Right lobe of liver (tissue), 6 donors: ENCODE measurements around the gene SART3. TPM values are rescaled to one million over a fixed set of nuclear protein-coding genes. Genes with fewer than 3 reads are reported as not detected.
A peak's percentile ranks its signal among the peaks of the same experiment; 100 is the strongest.

Source experiments
- ATAC-seq, 4 donors: fragments of 200-7000 bp; cut with Tn5 transposase; one replicate each; pipeline ENCODE4 v1.9.1; 2020; ENCODE audit warnings: mild to moderate bottlenecking in 4 of 4, moderate library complexity in 4 of 4
- DNase-seq, 3 donors: peaks; one replicate each; pipeline ENCODE4 v3.0.0-alpha.2; 2020
- H3K27ac ChIP-seq, 3 donors: fragments of 200-600 bp; one replicate each; pipeline ENCODE4 v1.8.0; 2022
- H3K27me3 ChIP-seq, 2 donors: fragments of 200-600 bp; one replicate each; pipeline ENCODE4 v1.8.0; 2022
- H3K36me3 ChIP-seq, 4 donors: fragments of 200-600 bp; sonication (generic) in 1 of 4; one replicate each; pipeline versions ENCODE4 v1.5.1 to v1.8.0; 2017 to 2022; ENCODE audit warnings: control low read depth in 1 of 4
- H3K4me1 ChIP-seq, 4 donors: fragments of 200-600 bp; sonication (generic) in 1 of 4; one replicate each; pipeline versions ENCODE4 v1.5.1 to v1.8.0; 2017 to 2022; ENCODE audit warnings: control low read depth in 1 of 4
- H3K4me3 ChIP-seq, 3 donors: fragments of 200-600 bp; one replicate each; pipeline ENCODE4 v1.8.0; 2022
- H3K9me3 ChIP-seq, 4 donors: fragments of 200-600 bp; sonication (generic) in 1 of 4; one replicate each; pipeline versions ENCODE4 v1.5.1 to v1.8.0; 2017 to 2022; ENCODE audit warnings: control low read depth in 1 of 4
- POLR2A ChIP-seq: fragments of 450-650 bp; IDR thresholded peaks from one replicate; pipeline ENCODE4 v1.6.1; 2017; ENCODE audit warnings: antibody characterized with exemption, mild to moderate bottlenecking
- WGBS: methylation state at CpG from one replicate; pipeline ENCODE4 v1.1.6; 2018; ENCODE audit warnings: low coverage, low lambda C conversion rate; ENCODE audit not compliant: insufficient coverage; ENCODE audit errors: missing lambda C conversion rate; 5-methylcytosine and 5-hydroxymethylcytosine counted together
- intact Hi-C, 2 donors: fragments of 100-400 bp; cut with DNase I; formaldehyde crosslinking; loops; one replicate each; pipeline versions ENCODE4 v1.11.2 to v1.14.1; 2022
- total RNA-seq, 6 experiments: library from RNA; depleted of rRNA in 2 of 6; stranded (reverse); fragments of >200 nt in 2 of 6; fragmentation: NEBNext Ultra II Directional in 3 of 6; extraction: Animal tissue kit (Norgen Biotek cat#: 25700) in 3 of 6; gene quantifications; one replicate each; pipeline versions ENCODE4 v1.1.0 to v1.2.4, GENCODE V29; 2016 to 2023
- TF ChIP-seq, protein P1 (sequence below), 4 donors: fragments of 200-600 bp in 3 of 4; fragments of 450-650 bp in 1 of 4; IDR thresholded peaks; one replicate each; pipeline versions ENCODE4 v1.5.1 to v1.8.0; 2016 to 2022; ENCODE audit warnings: antibody characterized with exemption in 4 of 4, mild to moderate bottlenecking in 2 of 4
- donor health status: DM: no; HTN: yes; CAD: no.
- donor health status: DM: no; HTN: no; CAD: no.
- donor health status: DM: no; HTN: no; CAD: no.
- donor health status: DM: no; HTN: yes; CAD: no.
- donor health status: DM: no; HTN: yes; CAD: no.

SART3 gene
- total RNA-seq, 6 experiments from 2014 or later = 13.2 to 28.4 (median 20.6) TPM

DNA sequence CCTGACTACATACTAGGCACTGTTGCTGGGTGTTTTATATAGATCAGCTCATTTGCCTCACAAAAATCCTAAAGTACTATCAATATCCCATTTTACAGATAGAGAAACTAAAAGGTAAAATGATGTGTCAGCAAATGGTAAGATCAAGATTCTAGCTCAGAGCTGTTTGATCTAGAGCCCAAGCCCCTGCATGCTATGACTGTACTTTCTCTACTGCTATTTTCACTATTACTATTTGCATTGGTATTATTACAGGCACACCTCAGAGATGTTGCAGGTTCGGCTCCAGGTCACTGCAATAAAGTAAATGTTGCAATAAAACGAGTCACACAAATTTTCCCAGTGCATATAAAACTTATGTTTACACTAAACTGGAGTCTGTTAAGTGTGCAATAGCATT is 12.3 kb upstream of the SART3 start:
- DNase-seq = no peak
- WGBS = 36% methylated on average over 2 of the region's 2 CpGs
- TF ChIP-seq, protein P1, sequence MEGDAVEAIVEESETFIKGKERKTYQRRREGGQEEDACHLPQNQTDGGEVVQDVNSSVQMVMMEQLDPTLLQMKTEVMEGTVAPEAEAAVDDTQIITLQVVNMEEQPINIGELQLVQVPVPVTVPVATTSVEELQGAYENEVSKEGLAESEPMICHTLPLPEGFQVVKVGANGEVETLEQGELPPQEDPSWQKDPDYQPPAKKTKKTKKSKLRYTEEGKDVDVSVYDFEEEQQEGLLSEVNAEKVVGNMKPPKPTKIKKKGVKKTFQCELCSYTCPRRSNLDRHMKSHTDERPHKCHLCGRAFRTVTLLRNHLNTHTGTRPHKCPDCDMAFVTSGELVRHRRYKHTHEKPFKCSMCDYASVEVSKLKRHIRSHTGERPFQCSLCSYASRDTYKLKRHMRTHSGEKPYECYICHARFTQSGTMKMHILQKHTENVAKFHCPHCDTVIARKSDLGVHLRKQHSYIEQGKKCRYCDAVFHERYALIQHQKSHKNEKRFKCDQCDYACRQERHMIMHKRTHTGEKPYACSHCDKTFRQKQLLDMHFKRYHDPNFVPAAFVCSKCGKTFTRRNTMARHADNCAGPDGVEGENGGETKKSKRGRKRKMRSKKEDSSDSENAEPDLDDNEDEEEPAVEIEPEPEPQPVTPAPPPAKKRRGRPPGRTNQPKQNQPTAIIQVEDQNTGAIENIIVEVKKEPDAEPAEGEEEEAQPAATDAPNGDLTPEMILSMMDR (IDR thresholded peaks at IDR 0.05) = no peak
- no peak for TF ChIP-seq POLR2A
- H3K9me3 ChIP-seq = no peaks in the 10 kb centered on the region
- ATAC-seq = no peak
- no peaks in the 10 kb centered on the region for H3K27me3 ChIP-seq
- no peaks in the 10 kb centered on the region for H3K4me1 ChIP-seq
- no peak overlapping the region for H3K27ac ChIP-seq
- H3K4me3 ChIP-seq = no peak overlapping the region
- H3K36me3 ChIP-seq = peaks cover 0 to 18% (median 4%) of the 10 kb centered on the region in 4 donors
- intact Hi-C loops = no loop called here

DNA sequence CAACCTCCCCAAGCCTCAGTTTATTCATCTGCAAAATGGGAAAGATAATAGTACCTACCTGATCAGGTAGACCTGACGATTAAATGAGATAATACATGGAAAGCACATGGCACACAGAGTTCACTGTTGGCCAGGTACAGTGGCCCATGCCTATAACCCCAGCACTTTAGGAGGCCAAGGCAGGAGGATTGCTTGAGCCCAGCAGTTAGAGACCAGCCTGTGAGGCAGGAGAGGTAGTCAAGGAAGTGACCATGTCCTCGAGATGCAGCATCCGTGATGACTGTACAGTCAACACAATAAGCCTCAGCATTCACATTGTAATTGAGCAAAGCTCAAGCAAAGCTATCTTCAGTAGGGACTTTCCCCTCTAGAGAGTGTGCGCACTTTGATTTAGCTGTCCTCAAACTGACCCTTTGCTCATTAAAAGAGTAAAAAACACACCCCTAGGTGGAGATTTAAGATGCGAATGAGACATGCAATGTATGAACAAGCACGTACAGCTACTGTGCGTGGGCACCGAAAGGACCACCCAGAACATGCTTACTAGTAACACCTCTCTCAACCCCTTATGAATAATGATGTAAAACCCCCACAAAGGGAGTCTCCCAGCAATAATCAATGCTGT is 11.3 kb upstream of the SART3 start:
- no peaks in the 10 kb centered on the region for H3K9me3 ChIP-seq
- intact Hi-C loops = no loop called here
- no peak overlapping the region for H3K4me3 ChIP-seq
- no peaks in the 10 kb centered on the region for H3K4me1 ChIP-seq
- TF ChIP-seq POLR2A = no peak
- TF ChIP-seq, protein P1 (IDR thresholded peaks at IDR 0.05) = no peak
- peaks cover 0 to 28% (median 8%) of the 10 kb centered on the region in 4 donors for H3K36me3 ChIP-seq
- WGBS = 45% methylated on average over 4 of the region's 8 CpGs
- no peak overlapping the region for H3K27ac ChIP-seq
- ATAC-seq (no peak), DNase-seq (no peak)
- no peaks in the 10 kb centered on the region for H3K27me3 ChIP-seq

DNA sequence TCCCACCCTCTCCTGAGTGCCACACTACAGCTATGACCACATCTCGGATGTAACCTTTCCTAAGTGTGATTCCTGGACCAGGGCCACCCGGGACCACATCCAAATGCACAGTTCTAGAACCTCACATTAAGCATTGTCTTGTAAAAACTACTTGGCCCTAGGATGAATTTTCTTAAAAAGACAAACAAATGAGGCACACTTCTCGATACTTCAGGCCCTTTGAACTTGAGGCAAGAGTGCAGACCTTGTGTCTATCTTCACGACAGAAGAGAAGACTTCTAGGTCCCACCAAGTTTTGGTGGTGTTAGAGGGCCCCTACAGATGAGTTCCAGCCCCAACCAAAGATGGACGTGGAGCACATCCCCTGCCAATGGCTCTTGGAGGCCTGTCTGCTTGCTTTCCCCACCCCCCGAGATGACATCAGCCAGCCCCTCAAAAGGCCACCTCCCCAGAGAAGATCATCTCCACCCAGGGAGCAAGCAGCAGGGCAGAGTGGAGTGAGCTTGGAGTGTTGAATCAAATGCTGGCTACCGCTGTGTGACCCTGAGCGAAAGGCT is 10.7 kb upstream of the SART3 start:
- no peak for TF ChIP-seq POLR2A
- TF ChIP-seq, protein P1 (IDR thresholded peaks at IDR 0.05) = no peak
- no peak overlapping the region for H3K27ac ChIP-seq
- peaks cover 0 to 34% (median 10%) of the 10 kb centered on the region in 4 donors for H3K36me3 ChIP-seq
- H3K9me3 ChIP-seq = no peaks in the 10 kb centered on the region
- DNase-seq (peak in 1 of 3 donors; percentile 24), ATAC-seq (no peak)
- WGBS = 62% methylated on average over 3 of the region's 8 CpGs
- no peaks in the 10 kb centered on the region for H3K4me1 ChIP-seq
- intact Hi-C loops = no loop called here
- H3K4me3 ChIP-seq = no peak overlapping the region
- H3K27me3 ChIP-seq = no peaks in the 10 kb centered on the region

- ATAC-seq (no peak), DNase-seq (peak in 1 of 3 donors; percentile 31)
- TF ChIP-seq POLR2A = no peak
- TF ChIP-seq, protein P1 (IDR thresholded peaks at IDR 0.05) = peak in 2 of 4 donors; percentile 20 to 24
- intact Hi-C loops = no loop called here
- Histone ChIP-seq H3K27me3 (no peaks in the 10 kb centered on the region), H3K4me3 (no peak overlapping the region), H3K4me1 (peaks cover 0 to 5% (median 0%) of the 10 kb centered on the region in 4 donors), H3K9me3 (no peaks in the 10 kb centered on the region), H3K36me3 (peaks cover 0 to 38% (median 10%) of the 10 kb centered on the region in 4 donors), H3K27ac (no peak overlapping the region)
- 43% methylated on average over 2 of the region's 3 CpGs for WGBS
Measured at GRCh38 chr12:108570743-108571608, 10.0 kb upstream of the SART3 start.
